Measurements from ENCODE around the gene SPTAN1. TPM values are rescaled to one million over a fixed set of nuclear protein-coding genes. Genes with fewer than 3 reads are reported as not detected.

Gene SPTAN1
- total RNA-seq, 2 experiments from 2014 or later, result 275 to 315 TPM

- DNase-seq (no peak), ATAC-seq (no peak)
- no peak overlapping the region for H3K4me3 Mint-ChIP-seq
- H3K36me3 Mint-ChIP-seq, result peaks cover 70% of the 10 kb centered on the region
- H3K9me3 Mint-ChIP-seq (ENCODE audit: low read depth), result no peaks in the 10 kb centered on the region
- H3K27ac Mint-ChIP-seq, result peak overlapping the region; percentile 65
- no peaks in the 10 kb centered on the region for H3K27me3 Mint-ChIP-seq
- CTCF ChIA-PET, result interaction anchor here (0.6 to 1.1 kb wide), 3 partner anchors 83 to 342 kb away, joined by 3 to 4 read pairs (median 3); no protein-coding TSS in a partner anchor
- peaks cover 12% of the 10 kb centered on the region for H3K4me1 Mint-ChIP-seq
These were observed 36.3 kb downstream of the SPTAN1 start for GRCh38 chr9:128588581-128589233.

GRCh38 chr9:128593039-128593438 is 40.7 kb downstream of the SPTAN1 start:
- CTCF ChIA-PET, result no interaction called here

GRCh38 chr9:128593856-128594255 is 41.5 kb downstream of the SPTAN1 start:
- CTCF ChIA-PET, result interaction anchor here (1.2 kb wide), 1 partner anchor 108 kb away, joined by 3 read pairs; the partner anchor contains the start of gene PKN3
- H3K9me3 Mint-ChIP-seq (ENCODE audit: low read depth), result no peaks in the 10 kb centered on the region
- H3K27ac Mint-ChIP-seq, result no peak overlapping the region
- peaks cover 59% of the 10 kb centered on the region for H3K36me3 Mint-ChIP-seq
- ATAC-seq, result no peak
- no peaks in the 10 kb centered on the region for H3K4me1 Mint-ChIP-seq
- H3K27me3 Mint-ChIP-seq, result no peaks in the 10 kb centered on the region
- no peak overlapping the region for H3K4me3 Mint-ChIP-seq
- DNase-seq, result no peak

More at GRCh38 chr9:128593039-128593438, 40.7 kb downstream of the SPTAN1 start:
- ATAC-seq (no peak), DNase-seq (no peak)
- H3K27ac Mint-ChIP-seq, result no peak overlapping the region
- H3K4me1 Mint-ChIP-seq, result peaks cover 2% of the 10 kb centered on the region
- no peaks in the 10 kb centered on the region for H3K9me3 Mint-ChIP-seq (ENCODE audit: low read depth)
- H3K4me3 Mint-ChIP-seq, result no peak overlapping the region
- H3K27me3 Mint-ChIP-seq, result no peaks in the 10 kb centered on the region
- H3K36me3 Mint-ChIP-seq, result peaks cover 58% of the 10 kb centered on the region

- DNase-seq (no peak), ATAC-seq (no peak)
- no peak overlapping the region for H3K27ac Mint-ChIP-seq
- H3K4me3 Mint-ChIP-seq, result no peak overlapping the region
- H3K27me3 Mint-ChIP-seq, result no peaks in the 10 kb centered on the region
- peaks cover 62% of the 10 kb centered on the region for H3K36me3 Mint-ChIP-seq
- H3K4me1 Mint-ChIP-seq, result peaks cover 8% of the 10 kb centered on the region
- no peaks in the 10 kb centered on the region for H3K9me3 Mint-ChIP-seq (ENCODE audit: low read depth)
- CTCF ChIA-PET, result no interaction called here
These were observed 43.1 kb downstream of the SPTAN1 start for GRCh38 chr9:128595471-128595870.

- Mint-ChIP-seq H3K9me3 (ENCODE audit: low read depth) (no peaks in the 10 kb centered on the region), H3K36me3 (peaks cover 49% of the 10 kb centered on the region), H3K27me3 (no peaks in the 10 kb centered on the region), H3K4me3 (no peak overlapping the region), H3K27ac (peak overlapping the region; percentile 68), H3K4me1 (peaks cover 8% of the 10 kb centered on the region)
- no peak for ATAC-seq
- no peak for DNase-seq
- CTCF ChIA-PET, result no interaction called here
These were observed 47.7 kb downstream of the SPTAN1 start for GRCh38 chr9:128600099-128600498.

- ATAC-seq (no peak), DNase-seq (no peak)
- no peaks in the 10 kb centered on the region for H3K9me3 Mint-ChIP-seq (ENCODE audit: low read depth)
- H3K36me3 Mint-ChIP-seq, result peaks cover 48% of the 10 kb centered on the region
- no peak overlapping the region for H3K4me3 Mint-ChIP-seq
- H3K4me1 Mint-ChIP-seq, result peaks cover 8% of the 10 kb centered on the region
- H3K27me3 Mint-ChIP-seq, result no peaks in the 10 kb centered on the region
- no peak overlapping the region for H3K27ac Mint-ChIP-seq
- CTCF ChIA-PET, result interaction anchor here (0.5 kb wide), 1 partner anchor 301 kb away, joined by 3 read pairs; no protein-coding TSS in a partner anchor
These were observed 51.3 kb downstream of the SPTAN1 start for GRCh38 chr9:128603697-128604096.

GRCh38 chr9:128607642-128608350 is 55.4 kb downstream of the SPTAN1 start:
- H3K4me1 Mint-ChIP-seq, result no peaks in the 10 kb centered on the region
- ATAC-seq, result no peak
- DNase-seq, result no peak
- H3K27me3 Mint-ChIP-seq, result no peaks in the 10 kb centered on the region
- CTCF ChIA-PET, result interaction anchor here (1.4 to 2.2 kb wide), 2 partner anchors 10 to 21 kb away, joined by 3 to 6 read pairs; no protein-coding TSS in a partner anchor
- H3K27ac Mint-ChIP-seq, result no peak overlapping the region
- peaks cover 55% of the 10 kb centered on the region for H3K36me3 Mint-ChIP-seq
- no peak overlapping the region for H3K4me3 Mint-ChIP-seq
- no peaks in the 10 kb centered on the region for H3K9me3 Mint-ChIP-seq (ENCODE audit: low read depth)

- no peak for ATAC-seq
- Mint-ChIP-seq H3K9me3 (ENCODE audit: low read depth) (no peaks in the 10 kb centered on the region), H3K27ac (no peak overlapping the region), H3K4me1 (no peaks in the 10 kb centered on the region), H3K4me3 (no peak overlapping the region), H3K36me3 (peaks cover 59% of the 10 kb centered on the region), H3K27me3 (no peaks in the 10 kb centered on the region)
- CTCF ChIA-PET, result interaction anchor here (1.5 kb wide), 1 partner anchor 13 kb away, joined by 3 read pairs; no protein-coding TSS in a partner anchor
- no peak for DNase-seq
These were observed 58.5 kb downstream of the SPTAN1 start for GRCh38 chr9:128610897-128611296.

- H3K27me3 Mint-ChIP-seq, result no peaks in the 10 kb centered on the region
- H3K4me3 Mint-ChIP-seq, result no peak overlapping the region
- peaks cover 61% of the 10 kb centered on the region for H3K36me3 Mint-ChIP-seq
- H3K9me3 Mint-ChIP-seq (ENCODE audit: low read depth), result no peaks in the 10 kb centered on the region
- no peak overlapping the region for H3K27ac Mint-ChIP-seq
- no peaks in the 10 kb centered on the region for H3K4me1 Mint-ChIP-seq
- ATAC-seq (no peak), DNase-seq (no peak)
- CTCF ChIA-PET, result interaction anchor here (1.5 kb wide), 1 partner anchor 14 kb away, joined by 3 read pairs; no protein-coding TSS in a partner anchor
These were observed 59.4 kb downstream of the SPTAN1 start for GRCh38 chr9:128611600-128612394.

GRCh38 chr9:128614728-128615127 is 62.3 kb downstream of the SPTAN1 start:
- Mint-ChIP-seq H3K4me1 (no peaks in the 10 kb centered on the region), H3K27me3 (no peaks in the 10 kb centered on the region), H3K27ac (no peak overlapping the region), H3K9me3 (ENCODE audit: low read depth) (no peaks in the 10 kb centered on the region), H3K4me3 (no peak overlapping the region), H3K36me3 (peaks cover 57% of the 10 kb centered on the region)
- ATAC-seq, result no peak
- CTCF ChIA-PET, result no interaction called here
- no peak for DNase-seq

GRCh38 chr9:128615571-128615970 is 63.2 kb downstream of the SPTAN1 start:
- Mint-ChIP-seq H3K27me3 (no peaks in the 10 kb centered on the region), H3K4me1 (no peaks in the 10 kb centered on the region), H3K36me3 (peaks cover 59% of the 10 kb centered on the region), H3K27ac (no peak overlapping the region), H3K4me3 (no peak overlapping the region), H3K9me3 (ENCODE audit: low read depth) (no peaks in the 10 kb centered on the region)
- CTCF ChIA-PET, result no interaction called here
- DNase-seq (no peak), ATAC-seq (no peak)

GRCh38 chr9:128617943-128618342 is 65.6 kb downstream of the SPTAN1 start:
- H3K9me3 Mint-ChIP-seq (ENCODE audit: low read depth), result no peaks in the 10 kb centered on the region
- no peak for ATAC-seq
- H3K4me3 Mint-ChIP-seq, result no peak overlapping the region
- no peaks in the 10 kb centered on the region for H3K27me3 Mint-ChIP-seq
- CTCF ChIA-PET, result interaction anchor here (1.4 kb wide), 1 partner anchor 38 kb away, joined by 3 read pairs; no protein-coding TSS in a partner anchor
- no peak for DNase-seq
- H3K4me1 Mint-ChIP-seq, result no peaks in the 10 kb centered on the region
- H3K36me3 Mint-ChIP-seq, result peaks cover 58% of the 10 kb centered on the region
- no peak overlapping the region for H3K27ac Mint-ChIP-seq

- ATAC-seq, result no peak
- H3K9me3 Mint-ChIP-seq (ENCODE audit: low read depth), result no peaks in the 10 kb centered on the region
- H3K36me3 Mint-ChIP-seq, result peaks cover 50% of the 10 kb centered on the region
These were observed 66.7 kb downstream of the SPTAN1 start for GRCh38 chr9:128619127-128619526.

More at GRCh38 chr9:128619127-128619526, 66.7 kb downstream of the SPTAN1 start:
- H3K4me1 Mint-ChIP-seq, result no peaks in the 10 kb centered on the region
- H3K27ac Mint-ChIP-seq, result no peak overlapping the region
- no peak for DNase-seq
- H3K27me3 Mint-ChIP-seq, result no peaks in the 10 kb centered on the region
- CTCF ChIA-PET, result no interaction called here
- H3K4me3 Mint-ChIP-seq, result no peak overlapping the region

Measured in activated CD8-positive, alpha-beta memory T cell treated with anti-CD3 and anti-CD28 coated beads, Interleukin-2, amount 10 ng/mL, durations not matched to agents 7 days and 5 days (primary cell).